ENCODE results near the gene LHX3.

Gene LHX3

GRCh38 chr9:136191099-136191959 is 13.6 kb downstream of the LHX3 start:
- no peak for DNase-seq

GRCh38 chr9:136190656-136191055 is 14.3 kb downstream of the LHX3 start:
- DNase-seq: no peak

GRCh38 chr9:136190237-136190601 is 14.7 kb downstream of the LHX3 start:
- no peak for DNase-seq

- no peak for DNase-seq
Observed at GRCh38 chr9:136189394-136190236, 15.3 kb downstream of the LHX3 start.

- DNase-seq: no peak
Observed at GRCh38 chr9:136187683-136188586, 17.0 kb downstream of the LHX3 start.

GRCh38 chr9:136187197-136187596 is 17.7 kb downstream of the LHX3 start:
- DNase-seq: no peak

GRCh38 chr9:136186386-136186785 is 18.5 kb downstream of the LHX3 start:
- DNase-seq: no peak

GRCh38 chr9:136185596-136186366 is 19.1 kb downstream of the LHX3 start:
- DNase-seq: no peak

- DNase-seq: no peak
Observed at GRCh38 chr9:136185066-136185465, 19.9 kb downstream of the LHX3 start.

- no peak for DNase-seq
Observed at GRCh38 chr9:136182850-136183422, 22.0 kb downstream of the LHX3 start.

GRCh38 chr9:136182420-136182787 is 22.5 kb downstream of the LHX3 start:
- no peak for DNase-seq

GRCh38 chr9:136181784-136182419 is 23.0 kb downstream of the LHX3 start:
- no peak for DNase-seq

GRCh38 chr9:136180586-136180985 is 24.3 kb downstream of the LHX3 start:
- no peak for DNase-seq

- no peak for DNase-seq
Observed at GRCh38 chr9:136179761-136180160, 25.2 kb downstream of the LHX3 start.

- DNase-seq: no peak
Observed at GRCh38 chr9:136179101-136179616, 25.8 kb downstream of the LHX3 start.

- DNase-seq: no peak
Observed at GRCh38 chr9:136178773-136179075, 26.2 kb downstream of the LHX3 start.

GRCh38 chr9:136178061-136178772 is 26.7 kb downstream of the LHX3 start:
- no peak for DNase-seq

- no peak for DNase-seq
Observed at GRCh38 chr9:136177224-136177623, 27.7 kb downstream of the LHX3 start.

- DNase-seq: no peak
Observed at GRCh38 chr9:136175616-136176197, 29.2 kb downstream of the LHX3 start.
